Right forelimb (tissue), 1 donor: ENCODE measurements around the gene ARHGEF12.
A peak's percentile ranks its signal among the peaks of the same experiment; 100 is the strongest.
"Not testable (repeated sequence)": the region's sequence is repeated elsewhere in the genome, so short reads cannot be mapped to it uniquely, and the experiment has no call there.

Source experiments
- DNase-seq: peaks from one replicate; pipeline ENCODE4 v3.0.0-alpha.2; 2018

Gene ARHGEF12

DNA sequence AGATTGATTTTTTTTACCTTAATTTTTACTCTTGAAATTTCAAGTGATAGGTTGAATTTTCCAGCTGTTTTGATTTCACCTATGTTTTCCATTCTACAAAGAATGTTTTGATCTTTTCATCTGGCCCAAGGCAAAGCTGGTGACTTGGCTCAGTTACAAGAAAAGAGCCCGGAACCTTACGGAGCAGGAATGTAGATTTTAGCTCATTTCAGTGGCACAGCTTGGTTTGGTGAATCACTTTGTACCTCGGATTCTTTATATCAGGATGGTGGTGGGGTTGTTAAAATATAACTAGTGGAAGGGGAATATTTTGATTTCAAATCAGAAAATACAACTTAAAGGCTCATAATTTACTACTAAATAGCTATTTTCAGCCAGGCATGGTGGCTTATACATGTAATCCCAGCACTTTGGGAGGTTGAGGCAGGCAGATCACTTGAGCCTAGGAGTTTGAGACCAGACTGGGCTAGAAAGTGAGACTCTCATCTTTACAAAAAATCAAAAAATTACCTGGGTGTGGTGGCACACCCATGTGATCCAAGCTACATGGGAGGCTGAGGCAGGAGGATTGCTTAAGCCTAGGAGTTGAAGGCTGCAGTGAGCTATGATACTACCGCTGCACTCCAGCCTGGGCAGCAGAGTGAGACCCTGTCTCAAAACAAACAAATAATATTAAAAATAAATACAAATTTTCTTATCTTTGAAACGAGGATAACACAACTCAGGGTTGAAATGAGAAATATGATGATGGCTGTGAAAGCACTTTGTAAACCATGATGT is 166.0 kb downstream of the ARHGEF12 start:
- DNase-seq = no peak

DNA sequence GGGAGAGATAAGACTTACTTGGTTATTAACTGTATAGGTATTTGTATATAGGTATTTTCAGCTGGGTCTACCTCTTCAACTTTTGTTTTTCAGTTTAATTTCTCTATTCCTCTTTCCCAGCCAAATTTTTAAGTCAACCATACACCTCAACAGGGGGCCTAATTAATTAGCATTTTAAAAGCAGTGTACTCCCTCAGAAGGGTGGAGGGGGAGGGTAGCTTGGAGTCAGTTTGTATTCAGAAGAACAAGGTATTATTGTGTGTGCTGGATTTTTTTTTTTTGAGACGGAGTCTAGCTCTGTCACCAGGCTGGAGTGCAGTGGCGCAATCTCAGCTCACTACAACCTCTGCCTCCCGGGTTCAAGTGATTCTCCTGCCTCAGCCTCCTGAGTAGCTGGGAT is 167.3 kb downstream of the ARHGEF12 start:
- not testable (repeated sequence) for DNase-seq

DNA sequence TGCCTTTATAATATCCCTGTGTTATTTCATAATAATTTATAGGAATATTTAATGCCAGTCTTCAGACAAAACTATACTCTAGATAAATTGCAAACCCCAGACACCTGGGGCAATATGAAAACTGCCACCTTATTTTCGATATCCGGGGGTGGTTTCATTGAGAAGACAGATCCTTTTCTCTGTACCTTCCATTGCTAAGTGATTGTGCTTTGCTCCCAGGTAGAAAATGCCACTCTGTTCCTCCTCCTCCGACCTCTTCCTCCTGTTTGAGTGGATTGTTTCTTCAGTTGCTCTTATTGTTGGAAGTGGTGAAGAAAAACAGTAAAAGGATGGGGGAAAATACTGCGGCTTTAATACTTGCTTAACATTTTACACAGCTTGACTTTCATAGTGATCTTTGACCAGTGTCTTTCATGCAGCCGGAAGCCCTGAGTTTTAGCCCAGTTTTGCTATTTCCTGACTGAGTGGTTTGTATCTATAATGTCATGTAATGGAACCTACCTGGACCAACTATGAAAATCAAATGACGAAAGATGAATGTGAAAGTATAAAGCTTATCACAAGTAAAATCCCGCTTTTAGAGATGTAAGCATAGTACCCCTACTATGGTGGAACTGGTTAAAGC is 169.7 kb downstream of the ARHGEF12 start:
- DNase-seq = no peak

DNA sequence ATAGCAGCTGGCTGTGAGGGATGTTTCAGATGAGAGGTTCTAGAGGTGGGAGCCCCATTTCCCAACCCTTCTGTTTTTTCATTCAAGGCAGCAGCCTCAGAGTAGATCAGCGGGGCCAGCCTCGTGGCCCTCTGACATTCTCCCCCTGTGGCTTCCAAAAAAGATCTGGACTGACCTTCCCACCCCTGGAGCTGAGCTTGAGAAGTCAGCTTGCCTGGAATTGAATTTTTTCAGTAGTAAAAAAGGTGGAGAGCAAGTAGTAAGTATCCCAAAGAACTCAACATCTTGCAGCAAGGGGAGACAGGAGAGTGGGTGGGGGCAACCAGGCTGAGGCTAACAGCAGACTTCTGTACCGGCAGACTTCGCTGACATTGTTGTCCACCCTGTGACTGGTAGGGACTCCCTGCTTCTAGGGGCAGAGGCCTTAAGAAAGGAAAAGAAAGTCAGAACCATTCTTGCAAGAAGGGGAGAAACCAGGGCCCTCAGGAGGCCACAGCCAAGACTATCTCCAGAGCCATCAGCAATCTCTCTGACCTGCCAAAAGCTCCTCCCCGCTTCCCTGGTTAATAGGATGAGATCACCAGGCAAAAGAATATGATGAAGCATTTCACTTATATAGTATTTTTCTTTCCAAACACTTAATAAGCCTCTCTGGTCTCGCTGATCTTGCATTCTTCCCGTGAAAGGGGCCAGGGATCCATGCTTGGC is 173.3 kb downstream of the ARHGEF12 start:
- no peak for DNase-seq

DNA sequence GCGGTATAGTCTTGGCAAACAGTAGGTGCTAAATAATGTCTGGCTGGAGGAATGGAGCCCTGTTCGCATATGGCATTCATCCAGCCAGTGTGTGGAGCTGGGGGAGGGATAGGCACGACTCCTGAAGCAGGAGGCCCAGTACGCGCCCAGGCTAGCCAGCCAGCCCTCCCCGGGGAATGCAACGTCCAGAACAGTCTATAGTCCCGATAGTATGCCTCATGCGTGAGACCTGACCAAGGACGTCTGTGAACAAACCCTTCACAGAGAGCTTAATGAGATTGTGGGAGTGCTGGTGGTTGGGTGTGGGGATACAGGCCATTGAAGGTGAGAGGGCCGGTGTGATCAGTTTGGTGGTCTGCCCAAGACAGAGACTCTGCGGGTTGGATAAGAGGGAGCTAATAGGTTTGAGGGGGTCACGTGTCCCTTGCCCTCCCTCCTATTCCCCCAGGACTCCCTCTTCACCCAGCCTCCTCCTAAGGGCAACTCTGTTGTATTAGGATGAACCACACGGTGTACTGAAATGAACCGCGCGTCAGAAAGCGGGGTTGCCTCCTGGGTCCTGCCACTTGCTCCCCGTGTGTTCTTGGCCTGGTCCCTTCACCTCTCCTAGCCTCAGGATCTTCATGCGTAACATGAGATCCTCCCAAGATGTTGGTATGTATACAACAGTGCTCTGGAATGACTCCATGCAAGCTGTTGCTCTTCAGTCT is 174.3 kb downstream of the ARHGEF12 start:
- no peak for DNase-seq

DNA sequence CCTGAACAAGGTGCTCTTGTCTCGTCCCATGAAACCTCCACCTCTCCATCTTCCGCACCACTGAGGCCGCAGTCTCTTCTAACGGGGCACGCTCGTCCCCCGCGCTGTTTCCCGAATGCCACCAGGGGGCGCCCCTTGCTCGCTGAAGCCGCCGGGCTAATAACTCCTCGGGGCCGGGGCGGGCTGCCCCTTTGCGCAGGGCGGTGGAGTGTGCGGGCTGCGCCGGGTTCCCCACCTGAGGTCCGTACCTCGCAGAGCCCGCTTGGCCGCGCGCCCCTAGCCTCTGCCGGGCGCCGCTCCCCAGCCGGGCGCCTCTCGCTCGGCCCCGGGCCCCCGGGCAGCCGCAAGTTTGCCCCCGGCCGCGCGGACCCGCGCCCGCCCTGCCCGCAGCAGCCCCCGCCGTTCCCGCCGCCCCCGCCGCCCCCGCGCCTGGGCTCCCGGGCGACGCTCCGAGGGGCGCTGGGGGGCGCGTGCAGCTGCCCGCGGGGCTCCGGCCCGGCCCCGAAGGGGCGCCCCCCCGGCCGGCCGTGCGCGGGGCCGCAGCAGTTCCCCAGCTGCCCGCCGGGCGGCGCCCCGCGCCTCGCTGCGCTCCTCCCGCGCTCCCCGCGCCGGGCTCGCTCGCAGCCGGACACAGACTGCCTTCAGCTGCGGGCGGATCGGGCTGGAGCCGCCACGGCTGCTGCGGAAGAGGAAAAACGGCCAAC is 175.1 kb downstream of the ARHGEF12 start, which contains the start of gene GRIK4:
Gene GRIK4, plus strand, starts transcription at position 633 of the 704 bp plus-strand sequence. CDS start 148,571 bp downstream, outside the sequence.
- DNase-seq = peak; percentile 89

DNA sequence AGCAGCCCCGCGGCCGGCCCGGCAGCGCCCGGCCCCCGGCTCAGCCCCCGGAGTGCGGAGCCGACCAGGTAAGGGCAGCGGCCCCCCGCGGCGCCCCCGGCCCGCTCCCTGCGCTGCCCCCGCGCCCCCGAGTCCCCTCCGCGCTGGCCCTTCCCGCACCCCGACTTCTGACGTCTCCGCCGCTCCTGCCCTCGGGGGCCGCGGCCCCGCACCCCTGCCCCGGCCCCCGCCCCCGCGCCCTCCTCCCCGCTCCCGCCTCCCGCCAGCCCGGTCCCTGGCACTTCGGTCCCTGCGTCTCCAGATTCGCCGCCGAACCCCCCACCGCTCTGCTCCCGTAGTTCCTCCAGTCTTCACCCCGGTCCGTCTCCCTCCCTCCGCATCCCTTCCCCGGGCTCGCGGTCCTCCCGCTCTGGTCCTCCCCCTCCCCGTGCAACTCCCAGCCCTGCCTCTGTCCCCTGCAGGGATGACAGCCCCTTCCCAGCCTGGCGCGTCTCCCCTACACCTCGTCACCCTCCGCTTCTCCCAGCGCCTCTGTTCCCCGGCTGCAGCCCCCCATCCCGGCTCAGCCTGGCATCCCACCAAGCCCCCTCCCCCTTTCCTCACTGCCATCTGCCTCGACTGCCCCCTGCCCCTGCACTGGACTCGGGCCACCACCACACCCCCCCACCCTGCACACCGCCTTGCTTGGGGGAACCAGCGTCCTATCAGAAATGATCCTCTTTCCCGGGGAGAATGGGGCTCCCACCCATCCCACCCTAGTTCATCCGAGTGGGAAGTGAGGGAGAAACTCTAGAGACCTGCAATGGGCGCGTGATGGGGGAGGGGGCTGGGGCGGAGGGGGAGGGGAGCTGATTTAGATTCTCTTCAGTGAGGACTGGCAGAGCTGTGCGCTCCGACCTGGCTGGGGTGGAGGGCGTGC is 175.9 kb downstream of the ARHGEF12 start:
- DNase-seq = no peak

DNA sequence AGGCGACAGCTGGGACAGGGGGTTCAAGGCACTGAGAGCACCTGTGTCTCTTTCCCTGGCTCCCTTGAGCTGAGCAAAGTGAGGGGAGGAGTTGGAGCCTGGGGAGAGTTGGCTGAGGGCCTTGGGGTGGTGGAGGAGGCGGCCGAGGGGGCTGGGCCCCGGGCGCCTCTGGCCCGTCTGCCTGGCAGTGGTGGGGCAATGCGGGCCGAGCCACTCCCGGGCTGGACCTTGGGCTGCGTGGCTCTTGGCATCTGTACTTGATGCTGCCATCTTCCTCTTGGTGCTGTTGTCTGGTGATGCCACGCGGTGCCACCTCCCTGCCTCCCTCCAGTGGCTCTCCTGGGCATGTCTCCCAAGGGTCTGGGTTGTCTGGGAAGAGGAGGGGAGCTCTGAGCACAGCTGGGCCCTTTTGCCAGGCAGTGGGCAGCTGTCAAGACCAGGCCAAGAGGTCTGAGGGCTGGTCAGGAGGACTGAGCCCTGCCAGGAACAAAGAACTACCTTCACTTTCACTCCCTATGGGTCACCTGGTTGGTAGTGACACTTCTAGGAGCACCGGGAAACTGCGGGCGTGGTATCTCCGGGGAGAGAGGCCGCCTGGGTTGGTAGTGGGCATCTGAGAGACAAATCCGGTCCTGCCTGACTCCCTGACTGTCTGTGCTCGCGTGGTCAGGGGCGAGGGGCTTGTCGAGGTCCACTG is 176.7 kb downstream of the ARHGEF12 start:
- DNase-seq = no peak

DNA sequence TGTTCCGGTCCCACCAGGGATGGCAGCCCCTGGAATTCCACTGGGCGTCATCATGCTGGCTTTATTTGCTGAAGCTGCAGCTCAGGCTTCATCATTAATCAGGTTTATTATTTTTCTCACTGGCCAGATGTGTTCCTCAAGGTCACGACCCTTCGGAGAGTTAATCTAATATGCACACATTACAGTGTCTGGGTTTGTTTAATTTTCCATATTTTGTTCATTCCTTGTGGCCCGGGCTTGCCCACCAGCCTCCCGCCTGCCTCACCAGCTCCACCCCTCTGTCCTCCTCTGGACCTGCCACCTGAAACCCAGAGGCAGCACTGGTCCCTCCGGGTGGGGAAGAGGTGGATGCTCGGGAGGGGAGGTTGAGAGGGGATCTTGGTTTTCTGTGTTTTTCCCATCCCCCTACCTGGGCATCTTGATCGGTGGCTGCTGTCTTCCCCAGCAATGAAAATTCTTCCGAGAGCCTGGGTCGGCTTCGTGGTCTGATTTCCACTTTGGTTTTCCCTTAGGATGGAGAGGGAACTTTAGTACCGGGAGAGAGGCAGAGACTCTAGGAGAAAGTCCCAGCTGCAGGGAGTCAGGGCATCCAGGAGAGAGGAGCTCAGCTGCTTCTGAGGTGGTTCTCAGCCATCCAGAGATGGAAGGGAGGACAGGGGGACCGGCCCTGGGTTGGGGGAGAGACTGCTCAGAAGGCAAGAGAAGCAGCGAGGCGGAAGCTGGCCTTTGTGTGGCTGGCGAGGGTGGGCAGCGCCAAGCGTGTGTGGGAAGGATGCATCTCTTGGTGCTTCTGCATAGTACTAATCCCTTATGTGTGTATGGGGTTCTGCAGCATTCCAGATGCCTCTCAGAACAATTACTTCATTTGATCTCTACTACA is 177.5 kb downstream of the ARHGEF12 start:
- DNase-seq = no peak

DNA sequence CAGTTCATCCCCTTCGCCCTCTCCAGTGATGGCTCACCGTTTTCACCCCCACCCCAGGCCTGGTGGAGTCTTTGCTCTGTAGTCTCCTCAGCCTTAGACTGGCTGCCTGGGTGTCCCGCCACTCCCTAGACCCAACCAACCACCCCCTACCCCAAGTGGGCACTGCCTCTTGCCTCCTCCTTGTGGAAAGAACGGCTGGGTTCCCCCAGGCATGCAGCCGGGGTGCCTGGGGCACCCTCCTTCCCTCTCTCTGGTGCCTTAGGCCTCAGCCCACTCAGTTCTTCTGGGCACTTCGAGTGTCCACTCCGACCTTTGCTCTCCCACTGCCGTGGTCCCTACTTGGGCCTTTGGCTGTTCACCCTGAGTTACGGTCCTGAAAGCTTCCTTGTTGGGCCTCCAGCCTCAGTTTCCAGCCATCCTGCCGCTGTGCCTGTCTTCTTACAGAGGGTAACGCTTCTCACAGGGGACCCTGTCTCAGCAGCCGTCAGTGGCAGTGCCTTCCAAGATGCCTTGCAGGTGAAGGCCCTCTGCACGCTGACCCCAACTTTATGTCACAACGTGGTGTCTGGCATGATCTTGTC is 178.4 kb downstream of the ARHGEF12 start:
- DNase-seq = no peak

DNA sequence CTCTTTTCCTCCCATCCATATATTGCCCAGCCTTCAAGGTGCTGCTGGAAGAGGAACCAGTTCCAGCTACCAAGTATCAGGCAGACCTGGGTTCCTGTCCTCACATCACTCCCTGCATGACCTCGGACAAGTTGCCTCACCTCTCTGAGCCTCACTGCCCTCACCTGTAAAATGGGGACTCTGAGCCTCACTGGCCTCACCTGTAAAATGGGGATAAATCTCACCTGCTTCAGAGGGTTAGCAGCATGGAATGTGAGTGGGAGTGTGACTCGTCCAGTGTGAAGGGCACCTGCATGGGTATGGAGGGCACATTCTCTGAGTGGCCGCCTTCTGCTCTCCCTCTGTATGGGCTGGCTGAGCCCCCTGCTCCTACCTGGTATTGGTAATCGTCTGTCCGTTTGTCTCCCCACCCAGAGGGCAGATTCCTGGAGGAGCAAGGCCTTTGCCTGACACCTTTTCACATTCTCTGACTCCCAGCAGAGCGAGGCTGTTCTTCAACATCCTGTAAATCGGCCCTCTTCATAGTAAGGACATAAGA is 179.0 kb downstream of the ARHGEF12 start:
- DNase-seq = no peak

DNA sequence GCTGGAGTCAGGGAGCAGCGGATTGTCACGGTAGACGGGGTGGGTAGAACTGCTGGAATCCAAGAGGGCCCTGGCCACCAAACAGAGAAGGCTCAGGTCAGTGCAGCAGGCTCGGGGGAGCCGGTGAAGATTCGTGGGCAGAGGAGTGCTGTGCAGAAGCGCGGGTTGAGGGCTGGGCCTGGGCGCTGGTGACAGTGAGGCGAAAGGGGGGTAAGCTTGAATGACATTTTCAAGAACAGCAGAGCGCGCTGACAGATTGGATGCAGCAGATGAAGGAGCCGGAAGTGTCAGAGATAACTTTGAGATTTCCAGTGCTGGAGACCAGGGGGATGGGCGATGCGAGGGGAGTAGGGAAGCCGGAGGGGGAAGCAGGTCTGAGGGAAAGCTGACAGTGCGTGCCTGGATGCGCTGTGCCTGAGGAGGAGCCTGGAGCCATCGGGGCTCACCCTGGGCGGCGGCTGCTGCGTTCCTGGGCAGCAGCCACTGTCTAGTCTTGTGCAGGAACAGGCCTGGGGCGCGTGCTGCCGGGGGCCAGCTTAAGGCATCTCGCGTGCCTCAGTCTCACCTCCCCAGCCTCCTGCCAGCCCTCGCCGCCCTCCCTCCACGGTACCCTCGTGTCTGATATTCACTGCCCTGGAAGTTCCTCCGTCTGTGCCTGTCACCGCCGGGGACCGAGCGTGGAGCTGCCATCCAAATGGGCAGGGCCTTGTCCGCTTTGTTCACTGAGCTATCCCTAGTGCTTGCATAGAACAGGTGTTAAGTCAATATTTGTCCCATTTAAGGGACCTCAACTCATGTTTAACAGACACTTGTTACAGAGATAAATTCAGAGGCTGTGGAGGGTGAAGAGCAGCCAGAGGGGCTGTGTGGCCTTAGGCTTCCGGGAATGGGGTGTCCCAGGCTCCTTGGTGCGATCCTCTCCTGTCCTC is 180.5 kb downstream of the ARHGEF12 start:
- no peak for DNase-seq

DNA sequence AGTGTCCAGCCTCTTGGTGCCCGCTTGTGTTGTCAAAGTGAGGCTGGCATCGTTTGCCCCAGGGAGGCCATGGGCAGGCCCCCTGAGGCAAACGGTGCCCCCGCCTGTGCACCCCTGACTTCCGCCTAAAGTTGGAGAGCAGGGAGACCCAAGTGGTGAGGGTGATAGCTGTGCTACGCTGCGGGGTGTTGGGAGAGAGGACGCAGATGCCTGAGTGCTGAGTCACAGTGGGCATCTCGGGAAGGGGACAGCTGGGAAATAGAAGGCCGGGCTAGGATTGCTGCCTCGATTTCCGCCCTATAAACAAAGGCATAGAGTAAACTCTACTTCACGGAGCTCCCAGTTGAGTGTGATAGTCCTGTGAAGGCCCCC is 181.2 kb downstream of the ARHGEF12 start:
- no peak for DNase-seq

DNA sequence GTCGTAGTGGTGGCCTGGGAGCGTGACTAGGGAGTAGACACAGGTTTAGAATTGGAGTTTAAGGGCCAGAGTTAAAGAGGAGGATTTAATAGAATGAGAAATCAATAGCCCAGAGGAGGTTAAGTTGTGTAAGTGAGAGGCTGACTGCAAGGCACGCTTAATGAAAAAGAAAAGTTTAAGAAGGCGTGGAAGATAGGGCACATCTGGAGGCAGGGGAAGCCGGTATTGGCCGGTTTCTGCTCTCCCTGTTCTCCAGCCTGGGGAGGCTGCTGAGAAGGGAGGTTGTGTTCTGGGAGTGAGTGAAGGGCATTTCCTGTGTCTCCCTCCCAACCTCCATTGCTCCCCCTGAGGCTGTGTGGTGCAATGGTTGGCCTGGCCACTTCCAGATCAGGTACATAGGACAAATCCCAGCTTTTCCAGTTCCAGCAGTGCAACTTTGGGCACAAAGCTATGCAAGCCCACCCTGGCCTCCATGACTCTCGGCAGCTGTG is 181.6 kb downstream of the ARHGEF12 start:
- DNase-seq = no peak

DNA sequence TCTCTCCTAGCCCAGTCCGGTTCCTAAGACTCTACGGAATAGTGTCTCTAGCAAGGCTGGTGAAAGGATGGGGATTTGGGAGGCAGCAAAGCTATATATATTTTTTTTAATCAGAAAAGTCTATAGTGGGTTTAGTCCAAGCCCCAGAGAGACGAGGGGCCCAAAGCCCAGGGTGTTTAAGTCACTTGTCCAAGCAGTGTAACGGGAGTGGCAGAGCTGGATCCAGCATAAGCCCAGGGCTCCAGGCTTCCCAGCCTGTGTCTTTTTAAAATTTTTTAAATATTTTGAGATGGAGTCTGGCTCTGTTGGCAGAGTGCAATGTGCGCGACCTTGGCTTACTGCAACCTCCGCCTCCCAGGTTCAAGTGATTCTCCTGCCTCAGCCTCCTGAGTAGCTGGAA is 182.1 kb downstream of the ARHGEF12 start:
- no peak for DNase-seq

DNA sequence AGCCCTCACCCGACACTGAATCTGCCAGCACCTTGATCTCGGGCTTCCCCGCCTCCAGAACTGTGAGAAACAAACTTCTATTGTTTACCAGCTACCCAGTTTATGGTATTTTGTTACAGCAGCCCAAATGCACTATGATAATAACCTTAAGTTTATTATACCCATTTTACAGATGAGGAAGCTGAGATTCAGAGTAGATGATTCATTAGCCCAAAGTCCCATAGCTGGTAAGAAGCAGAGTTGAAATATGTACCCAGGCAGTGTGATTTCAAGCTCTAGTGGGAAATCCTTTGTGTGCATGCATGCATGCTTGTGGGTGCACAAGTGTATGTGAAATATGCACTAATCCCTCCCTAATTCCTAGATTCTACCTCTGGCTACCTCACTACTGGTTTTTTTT is 183.3 kb downstream of the ARHGEF12 start:
- DNase-seq = no peak

DNA sequence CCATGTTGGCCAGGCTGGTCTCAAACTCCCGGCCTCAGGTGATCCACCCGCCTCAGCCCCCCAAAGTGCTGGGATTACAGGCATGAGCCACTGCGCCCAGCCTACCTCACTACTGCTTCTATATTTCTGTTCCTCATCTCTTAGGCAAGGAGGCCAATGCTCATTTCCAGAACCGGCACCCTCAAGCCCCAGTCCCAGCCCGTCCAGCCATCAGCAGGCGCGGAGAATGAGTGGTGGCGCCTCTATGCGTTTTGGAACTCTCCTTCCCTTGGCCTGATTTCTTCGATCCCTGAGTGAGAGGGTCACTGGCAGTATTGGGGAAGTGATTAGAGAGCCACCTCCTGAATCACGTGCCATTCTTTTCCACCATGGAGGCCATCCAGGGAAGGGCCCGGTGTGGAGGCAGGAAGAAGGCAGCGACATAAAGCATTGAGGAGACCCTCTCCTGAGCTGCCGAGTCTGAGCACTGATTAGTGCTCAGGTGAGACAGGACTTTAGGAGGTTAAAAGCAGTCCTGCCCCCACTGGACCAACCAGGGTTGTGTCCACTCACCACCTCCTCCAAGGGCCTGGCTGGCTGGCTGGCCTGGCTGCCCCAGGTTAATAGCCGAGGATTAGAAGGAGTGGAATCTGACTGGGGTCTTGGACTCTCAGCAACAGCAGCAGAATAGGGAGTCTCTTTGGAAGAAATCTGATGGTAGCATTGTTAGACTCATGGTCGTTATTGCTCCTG is 184.0 kb downstream of the ARHGEF12 start:
- DNase-seq = no peak
